CD14-positive monocyte (primary cell): ENCODE results near the gene OXSR1. TPM values are rescaled to one million over a fixed set of nuclear protein-coding genes. Genes with fewer than 3 reads are reported as not detected.

Experiments used
- DNase-seq, 3 donors: peaks; one replicate each; pipeline ENCODE4 v3.0.0-alpha.2; 2011 to 2022
- H2AFZ ChIP-seq: 2 replicates; pipeline ENCODE4 v1.6.0; 2012; ENCODE audit warnings: mild to moderate bottlenecking, low read depth, low read length, inconsistent platforms; ENCODE audit not compliant: insufficient read depth, poor library complexity, severe bottlenecking
- H3K27ac ChIP-seq, 2 donors: 1 replicate in 1 of 2; 2 replicates in 1 of 2; pipeline ENCODE4 v1.5.1; 2012 to 2013; ENCODE audit warnings: low read length in 2 of 2, control low read depth in 1 of 2, inconsistent platforms in 1 of 2, low read depth in 1 of 2, mild to moderate bottlenecking in 1 of 2
- H3K27me3 ChIP-seq, 2 donors: one replicate each; pipeline versions ENCODE4 v1.6.0 to v1.6.1; 2011 to 2013; ENCODE audit warnings: low read length in 2 of 2; ENCODE audit not compliant: control insufficient read depth in 2 of 2, insufficient read depth in 2 of 2
- H3K36me3 ChIP-seq, 2 donors: replicated peaks in 1 of 2; 1 replicate in 1 of 2; 2 replicates in 1 of 2; pipeline versions ENCODE4 v1.5.1 to v1.6.1; 2012 to 2013; ENCODE audit warnings: low read length in 2 of 2, control low read depth in 1 of 2, inconsistent platforms in 1 of 2, mild to moderate bottlenecking in 1 of 2; ENCODE audit not compliant: insufficient read depth in 2 of 2, control insufficient read depth in 1 of 2
- H3K4me1 ChIP-seq, 2 donors: 1 replicate in 1 of 2; 2 replicates in 1 of 2; pipeline versions ENCODE4 v1.5.1 to v1.6.1; 2012 to 2013; ENCODE audit warnings: low read length in 2 of 2, control low read depth in 1 of 2, inconsistent platforms in 1 of 2, mild to moderate bottlenecking in 1 of 2, moderate library complexity in 1 of 2; ENCODE audit not compliant: insufficient read depth in 2 of 2, control insufficient read depth in 1 of 2
- H3K4me2 ChIP-seq: replicated peaks from 2 replicates; pipeline ENCODE3; 2012; ENCODE audit warnings: low read length, moderate library complexity, mild to moderate bottlenecking; ENCODE audit not compliant: poor library complexity, severe bottlenecking; ENCODE audit errors: extremely low read depth
- H3K4me3 ChIP-seq, 3 experiments: fragments of 200-600 bp in 1 of 3; sonication (generic) in 1 of 3; replicated peaks in 1 of 3; 1 replicate in 2 of 3; 2 replicates in 1 of 3; pipeline ENCODE4 v1.5.1; 2011 to 2013; ENCODE audit warnings: low read length in 3 of 3, mild to moderate bottlenecking in 3 of 3, control low read depth in 2 of 3, low read depth in 2 of 3, inconsistent platforms in 1 of 3, moderate library complexity in 1 of 3
- H3K79me2 ChIP-seq: 2 replicates; pipeline ENCODE4 v1.6.0; 2012; ENCODE audit warnings: mild to moderate bottlenecking, control low read depth, inconsistent platforms, low read length, moderate library complexity; ENCODE audit not compliant: insufficient read depth
- H3K9ac ChIP-seq: 2 replicates; pipeline ENCODE4 v1.6.0; 2017; ENCODE audit warnings: low read length, mild to moderate bottlenecking; ENCODE audit not compliant: insufficient read depth, poor library complexity, severe bottlenecking
- H3K9me3 ChIP-seq, 2 donors: replicated peaks in 1 of 2; 1 replicate in 1 of 2; 2 replicates in 1 of 2; pipeline versions ENCODE4 v1.5.1 to v1.6.1; 2012 to 2013; ENCODE audit warnings: low read length in 2 of 2, control low read depth in 1 of 2; ENCODE audit not compliant: control insufficient read depth in 1 of 2, insufficient read depth in 1 of 2
- H4K20me1 ChIP-seq: 2 replicates; pipeline ENCODE4 v1.6.0; 2012; ENCODE audit warnings: mild to moderate bottlenecking, low read length, control low read depth, moderate library complexity; ENCODE audit not compliant: insufficient read depth
- H3K27ac Mint-ChIP-seq, 7 donors: one replicate each; pipeline ENCODE4 v1.8.0; 2020; ENCODE audit warnings: mild to moderate bottlenecking in 7 of 7, mixed read lengths in 7 of 7, moderate library complexity in 6 of 7, inconsistent platforms in 2 of 7
- H3K27me3 Mint-ChIP-seq, 3 donors: one replicate each; pipeline ENCODE4 v1.8.0; 2021 to 2022; ENCODE audit warnings: low read depth in 3 of 3, mild to moderate bottlenecking in 3 of 3, mixed read lengths in 3 of 3, moderate library complexity in 3 of 3, inconsistent platforms in 1 of 3
- H3K36me3 Mint-ChIP-seq, 2 donors: one replicate each; pipeline ENCODE4 v1.8.0; 2020; ENCODE audit warnings: mixed read lengths in 2 of 2, inconsistent platforms in 1 of 2, mild to moderate bottlenecking in 1 of 2
- H3K4me1 Mint-ChIP-seq: one replicate; pipeline ENCODE4 v1.8.0; 2020; ENCODE audit warnings: mild to moderate bottlenecking, mixed read lengths
- H3K4me3 Mint-ChIP-seq, 2 donors: one replicate each; pipeline ENCODE4 v1.8.0; 2020; ENCODE audit warnings: mild to moderate bottlenecking in 2 of 2, mixed read lengths in 2 of 2, moderate library complexity in 1 of 2
- H3K9me3 Mint-ChIP-seq, 7 donors: one replicate each; pipeline ENCODE4 v1.8.0; 2020 to 2022; ENCODE audit warnings: mixed read lengths in 7 of 7, mild to moderate bottlenecking in 6 of 7, moderate library complexity in 6 of 7, inconsistent platforms in 2 of 7
- CTCF ChIP-seq: fragments of 200-600 bp; IDR thresholded peaks from one replicate; pipeline ENCODE4 v1.8.0; 2022; ENCODE audit warnings: antibody characterized with exemption, mild to moderate bottlenecking
- WGBS: methylation state at CpG from one replicate; pipeline ENCODE4 v1.1.5; 2013; ENCODE audit warnings: missing lambda C conversion rate; ENCODE audit not compliant: insufficient coverage; 5-methylcytosine and 5-hydroxymethylcytosine counted together
- intact Hi-C, 2 donors: fragments of 100-400 bp; cut with micrococcal nuclease; formaldehyde crosslinking; loops; one replicate each; pipeline versions ENCODE4 v1.15.0 to v1.15.1; 2023
- polyA plus RNA-seq, 3 donors: library from polyadenylated mRNA; depleted of rRNA in 1 of 3; unstranded in 2 of 3; stranded (reverse) in 1 of 3; fragments of 300-500 nt in 2 of 3; fragments of >200 nt in 1 of 3; fragmentation: Illumina TruSeq in 2 of 3; gene quantifications; 1 replicate in 2 of 3; 2 replicates in 1 of 3; pipeline ENCODE4 v1.2.3, GENCODE V29; 2012 to 2021

The OXSR1 gene
- polyA plus RNA-seq, 3 donors: 9.4 to 20.3 (median 12.3) TPM

GRCh38 chr3:38130631-38131065 lies 34.7 kb upstream of the OXSR1 start:
- H3K9me3 Mint-ChIP-seq: no peaks in the 10 kb centered on the region
- DNase-seq: no peak
- Histone ChIP-seq H2AFZ (no peak overlapping the region), H3K9me3 (no peaks in the 10 kb centered on the region), H3K4me3 (no peak overlapping the region), H3K36me3 (peaks cover 89 to 96% of the 10 kb centered on the region in 2 donors), H3K9ac (no peak overlapping the region), H3K4me1 (peaks cover 8 to 11% of the 10 kb centered on the region in 2 donors), H3K27ac (peak overlapping the region in 1 of 2 donors; percentile 62), H3K79me2 (peaks cover 65% of the 10 kb centered on the region), H3K4me2 (no peak overlapping the region), H4K20me1 (peaks cover 98% of the 10 kb centered on the region), H3K27me3 (no peaks in the 10 kb centered on the region)
- no peaks in the 10 kb centered on the region for H3K27me3 Mint-ChIP-seq
- peaks cover 91 to 94% of the 10 kb centered on the region in 2 donors for H3K36me3 Mint-ChIP-seq
- H3K4me3 Mint-ChIP-seq: no peak overlapping the region
- no peak for TF ChIP-seq CTCF
- H3K27ac Mint-ChIP-seq: peak overlapping the region in 3 of 7 donors; percentile 12 to 77 (median 27)
- H3K4me1 Mint-ChIP-seq: peaks cover 40% of the 10 kb centered on the region
- intact Hi-C loops: loop anchor here in 1 of 2 donors (10.0 kb wide), 2 partner anchors 94 to 214 kb away; partner anchors contain the start of gene XYLB
- 40% methylated on average over 1 of the region's 3 CpGs for WGBS

GRCh38 chr3:38131621-38132369 lies 33.5 kb upstream of the OXSR1 start:
- H3K4me1 Mint-ChIP-seq: peaks cover 46% of the 10 kb centered on the region
- no peak overlapping the region for H3K4me3 ChIP-seq
- no peak overlapping the region for H3K4me2 ChIP-seq

More at GRCh38 chr3:38131621-38132369, 33.5 kb upstream of the OXSR1 start:
- intact Hi-C loops: loop anchor here in 1 of 2 donors (10.0 kb wide), 2 partner anchors 93 to 213 kb away; partner anchors contain the start of gene XYLB
- Mint-ChIP-seq H3K36me3 (peaks cover 79 to 83% of the 10 kb centered on the region in 2 donors), H3K9me3 (no peaks in the 10 kb centered on the region), H3K4me3 (peak overlapping the region in 1 of 2 donors; percentile 9), H3K27me3 (no peaks in the 10 kb centered on the region), H3K27ac (peak overlapping the region; percentile 20 to 80 (median 51))
- peaks cover 90% of the 10 kb centered on the region for H4K20me1 ChIP-seq
- peak; percentile 66 for TF ChIP-seq CTCF
- no peak overlapping the region for H3K9ac ChIP-seq
- peak; percentile 24 to 51 (median 48) for DNase-seq
- H3K4me1 ChIP-seq: peaks cover 13 to 19% of the 10 kb centered on the region in 2 donors
- H3K9me3 ChIP-seq: no peaks in the 10 kb centered on the region
- H3K27ac ChIP-seq: peak overlapping the region in 1 of 2 donors; percentile 62
- peaks cover 76% of the 10 kb centered on the region for H3K79me2 ChIP-seq
- H2AFZ ChIP-seq: no peak overlapping the region
- 60% methylated on average over 2 of the region's 6 CpGs for WGBS
- peaks cover 78 to 85% of the 10 kb centered on the region in 2 donors for H3K36me3 ChIP-seq
- H3K27me3 ChIP-seq: no peaks in the 10 kb centered on the region
